HG02884 (cell line): ENCODE data around the gene LARP1.
"Not testable (repeated sequence)": the region's sequence is repeated elsewhere in the genome, so short reads cannot be mapped to it uniquely, and the experiment has no call there.

Experiments
- ATAC-seq: cut with Tn5 transposase; IDR thresholded peaks from one replicate; pipeline ENCODE4 v1.9.1; 2021; ENCODE audit warnings: mild to moderate bottlenecking, moderate library complexity; ENCODE audit not compliant: unreplicated experiment

The LARP1 gene

GRCh38 chr5:154734370-154735248 is 20.6 kb upstream of the LARP1 start:
- ATAC-seq, result no peak

- ATAC-seq, result not testable (repeated sequence)
These were observed 19.8 kb upstream of the LARP1 start for GRCh38 chr5:154735362-154735761.

DNA sequence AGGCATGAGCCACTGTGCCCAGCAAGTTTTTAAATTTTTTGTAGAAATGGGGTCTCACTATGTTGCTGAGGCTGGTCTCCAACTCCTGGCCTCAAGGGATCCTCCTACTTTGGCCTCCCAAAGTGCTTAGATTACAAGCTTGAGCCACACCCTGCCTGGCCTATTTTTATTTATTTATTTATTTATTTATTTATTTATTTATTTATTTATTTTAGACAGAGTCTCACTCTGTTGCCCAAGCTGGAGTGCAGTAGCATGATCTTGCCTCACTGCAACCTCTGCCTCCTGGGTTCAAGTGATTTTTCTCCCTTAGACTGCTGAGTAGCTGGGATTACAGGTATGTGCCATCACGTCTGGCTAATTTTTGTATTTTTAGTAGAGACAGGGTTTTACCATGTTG is 18.8 kb upstream of the LARP1 start:
- ATAC-seq, result not testable (repeated sequence)

DNA sequence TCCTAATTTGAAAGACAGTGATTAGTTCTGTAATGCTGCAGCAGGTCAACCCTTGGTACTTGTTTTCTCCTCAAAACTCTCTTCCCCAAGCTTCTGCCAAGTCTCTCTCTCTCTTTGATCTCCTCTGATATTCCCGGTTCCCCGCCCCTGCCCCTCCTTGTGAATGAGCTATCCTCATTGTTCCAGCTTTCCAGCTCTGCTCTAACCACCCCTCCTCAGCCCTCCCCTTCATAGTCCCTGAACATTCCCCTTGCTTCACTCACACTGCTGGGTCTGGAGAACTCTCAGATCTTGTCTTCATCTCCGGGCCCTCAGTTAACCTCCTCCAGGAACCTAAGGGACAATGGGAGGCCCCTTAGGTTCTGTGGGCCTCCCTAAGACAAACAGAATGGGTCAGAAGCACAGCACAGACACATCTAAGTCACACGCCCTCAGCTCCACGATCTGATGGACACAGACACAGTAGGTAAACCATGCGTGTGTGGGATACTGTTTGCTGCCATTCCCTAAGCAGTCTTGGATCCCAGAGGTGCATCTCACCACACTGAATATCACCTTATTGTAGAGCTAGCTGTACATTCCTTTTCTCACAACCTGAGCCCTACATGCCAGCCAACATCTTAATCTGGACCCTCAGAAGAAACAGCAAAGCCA is 17.4 kb upstream of the LARP1 start:
- ATAC-seq, result no peak

- ATAC-seq, result no peak
These were observed 14.7 kb upstream of the LARP1 start for GRCh38 chr5:154740483-154740882.

DNA sequence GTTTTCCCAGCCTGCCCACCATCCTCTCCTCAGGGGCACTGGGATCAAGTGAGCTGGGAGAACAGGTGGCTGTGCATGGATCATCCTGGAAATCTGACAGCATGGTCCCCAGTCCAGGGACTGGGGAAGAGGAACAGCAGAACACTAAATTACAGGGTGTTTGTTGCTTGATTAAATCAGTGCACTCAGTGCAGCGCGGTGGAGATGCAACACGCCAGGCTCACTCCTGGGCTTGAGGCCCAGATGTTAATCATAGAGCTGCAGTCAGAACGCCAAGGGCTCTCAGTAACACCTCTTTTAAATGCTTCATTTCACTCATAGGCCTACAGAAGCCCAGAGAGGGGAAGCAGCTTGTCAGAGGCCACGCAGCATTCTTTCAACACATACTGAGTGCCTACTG is 14.2 kb upstream of the LARP1 start:
- ATAC-seq, result no peak

DNA sequence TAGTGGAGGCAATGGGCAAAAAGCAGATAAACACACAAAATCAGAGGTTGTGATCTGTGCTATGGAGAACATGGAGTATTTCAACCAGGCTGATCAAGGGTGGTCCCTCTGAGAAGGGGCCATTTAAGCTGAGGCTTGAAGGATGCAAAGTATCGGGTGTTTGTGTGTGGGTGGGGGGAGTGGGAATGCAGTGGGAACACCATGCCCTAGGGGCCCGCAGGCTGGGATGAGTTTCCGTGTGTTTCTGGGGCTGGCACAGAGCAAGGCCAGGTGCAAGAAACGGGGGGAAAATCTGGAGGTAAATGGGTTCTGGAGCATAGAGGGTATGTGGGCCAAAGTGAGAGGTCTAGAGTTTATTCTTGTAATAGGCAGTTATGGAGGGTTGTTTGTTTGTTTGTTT is 13.8 kb upstream of the LARP1 start:
- ATAC-seq, result no peak

GRCh38 chr5:154743812-154744211 is 11.4 kb upstream of the LARP1 start:
- ATAC-seq, result no peak

DNA sequence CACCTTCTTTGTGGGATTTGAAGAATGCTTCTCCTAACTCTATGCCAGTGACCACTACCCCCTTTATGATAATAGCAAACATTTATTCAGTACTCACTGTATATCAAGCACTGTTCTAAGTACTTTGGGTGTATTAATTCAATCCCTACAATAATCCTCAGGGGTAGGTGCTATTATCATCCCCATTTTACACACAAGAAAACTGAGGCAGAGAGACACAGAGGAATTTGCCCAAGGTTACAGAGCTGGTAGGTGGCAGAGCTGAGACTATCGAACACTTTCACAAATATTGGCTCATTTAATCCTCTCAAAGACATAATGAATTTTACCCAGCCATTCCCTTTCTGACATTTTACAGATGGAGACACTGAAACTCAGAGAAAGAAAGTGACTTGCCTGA is 9.8 kb upstream of the LARP1 start:
- ATAC-seq, result no peak

- ATAC-seq, result no peak
These were observed 5.7 kb upstream of the LARP1 start for GRCh38 chr5:154749491-154749890.

GRCh38 chr5:154750641-154751040 is 4.5 kb upstream of the LARP1 start:
- not testable (repeated sequence) for ATAC-seq

DNA sequence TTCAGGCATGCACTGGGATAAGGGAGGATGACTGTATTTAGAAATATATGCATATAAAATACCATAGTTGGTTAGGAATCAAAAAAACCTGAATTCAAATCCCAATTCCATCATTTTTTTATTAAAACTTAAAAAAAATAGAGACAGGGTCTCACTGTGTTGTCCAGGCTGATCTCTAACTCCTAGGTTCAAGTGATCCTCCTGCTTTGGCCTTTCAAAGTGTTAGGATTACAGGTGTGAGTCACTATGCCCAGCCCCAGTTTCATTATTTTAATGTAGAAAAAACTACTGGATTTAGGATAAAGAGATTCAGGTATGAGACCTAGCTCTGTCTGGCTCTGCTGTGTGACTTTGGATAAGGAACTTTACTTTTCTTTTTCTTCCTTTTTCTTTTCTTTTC is 3.3 kb upstream of the LARP1 start:
- no peak for ATAC-seq

- no peak for ATAC-seq
These were observed 1.4 kb upstream of the LARP1 start for GRCh38 chr5:154753792-154754191.

DNA sequence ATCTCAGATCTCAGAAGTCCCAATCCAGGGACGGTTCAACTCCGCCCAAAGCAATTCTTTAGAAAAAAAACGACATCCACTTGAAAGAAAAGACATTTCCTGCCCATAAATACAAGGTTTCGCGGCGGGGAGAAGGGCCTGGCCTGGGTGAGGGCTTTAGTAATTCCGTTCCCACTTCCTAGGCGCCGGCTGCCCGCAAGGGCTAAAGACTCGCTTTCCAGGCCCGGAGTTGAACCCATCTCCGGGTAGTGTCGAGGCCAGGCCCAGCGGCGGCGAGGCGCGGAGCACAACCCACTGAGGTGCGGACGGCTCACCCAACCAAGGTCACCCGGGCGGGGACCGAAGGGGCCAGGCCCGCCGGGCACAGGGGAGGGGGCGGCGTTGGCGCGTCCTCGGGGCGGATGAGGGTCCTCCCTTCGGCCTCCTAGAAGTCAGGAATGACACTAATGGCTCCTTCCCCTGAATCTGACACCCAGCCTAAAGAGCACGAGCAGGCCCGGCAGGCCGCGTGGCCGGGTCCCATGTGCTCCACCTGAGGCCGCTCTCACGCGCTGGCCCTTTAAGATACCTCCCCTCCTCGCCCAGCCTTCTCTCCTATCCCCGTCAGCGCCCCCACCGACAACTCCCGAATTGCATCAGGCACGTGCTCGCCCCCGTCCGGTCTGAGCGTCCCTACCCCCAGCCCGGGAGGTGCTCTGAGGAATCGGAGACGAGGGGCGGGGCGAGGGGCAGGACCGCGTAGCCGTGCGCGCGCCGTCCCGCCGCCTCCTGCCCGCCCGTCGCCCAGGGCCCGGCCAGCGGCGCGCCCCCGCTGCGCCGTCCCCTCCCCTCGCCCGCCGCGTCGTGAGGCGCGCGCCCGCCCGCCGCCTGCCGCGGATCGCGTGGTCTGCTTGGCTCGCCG is 467 bp upstream of the LARP1 start:
- peak; percentile 86 for ATAC-seq

- no peak for ATAC-seq
These were observed 1.1 kb downstream of the LARP1 start for GRCh38 chr5:154756009-154756867.

- no peak for ATAC-seq
These were observed 2.0 kb downstream of the LARP1 start for GRCh38 chr5:154756868-154757813.

DNA sequence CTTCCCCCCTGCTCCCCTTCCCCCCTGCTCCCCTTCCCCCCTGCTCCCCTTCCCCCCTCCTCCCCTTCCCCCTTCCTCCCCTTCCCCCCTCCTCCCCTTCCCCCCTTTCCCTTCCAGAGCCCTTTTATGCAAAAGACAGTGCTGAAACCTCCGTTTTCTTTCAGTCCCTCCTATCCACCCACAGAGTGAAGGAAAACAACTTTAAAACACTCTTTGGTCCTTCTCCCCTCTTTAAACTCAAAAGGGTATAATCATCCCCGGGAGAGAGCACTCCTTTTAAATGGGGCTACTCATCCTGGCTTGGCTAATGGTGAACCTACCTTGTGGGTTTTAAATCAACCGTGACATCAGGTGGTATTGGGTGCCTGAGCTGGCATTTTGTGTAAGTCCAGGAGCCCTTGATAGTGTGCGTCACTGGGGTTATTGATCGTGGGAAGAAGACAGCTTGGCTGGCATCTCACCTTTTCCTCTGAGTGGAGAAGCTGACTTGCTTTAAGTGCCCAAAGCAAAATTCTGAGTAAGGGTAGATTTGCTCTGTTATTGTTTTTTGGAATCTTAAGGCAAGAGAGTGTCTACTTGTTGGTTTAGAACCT is 2.7 kb downstream of the LARP1 start:
- no peak for ATAC-seq

DNA sequence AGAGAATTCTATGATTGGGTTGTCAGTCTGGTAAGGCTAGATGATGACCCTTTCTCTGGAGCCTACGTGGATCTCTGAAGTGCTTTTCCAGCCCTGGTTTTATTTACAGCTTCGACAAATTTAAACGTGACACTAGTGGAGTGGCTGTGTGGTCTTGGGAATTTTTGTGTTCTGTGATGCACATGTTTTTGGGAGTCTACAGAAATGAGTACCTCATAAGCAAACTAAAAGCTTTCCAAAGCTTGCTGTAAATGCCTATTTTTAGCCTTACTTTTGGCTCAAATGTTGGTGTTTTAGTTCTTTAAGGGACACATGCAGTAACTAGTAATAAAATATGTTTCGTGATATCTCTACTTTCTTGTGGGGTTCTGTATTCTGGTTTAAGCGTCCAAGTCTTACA is 3.3 kb downstream of the LARP1 start:
- ATAC-seq, result no peak

DNA sequence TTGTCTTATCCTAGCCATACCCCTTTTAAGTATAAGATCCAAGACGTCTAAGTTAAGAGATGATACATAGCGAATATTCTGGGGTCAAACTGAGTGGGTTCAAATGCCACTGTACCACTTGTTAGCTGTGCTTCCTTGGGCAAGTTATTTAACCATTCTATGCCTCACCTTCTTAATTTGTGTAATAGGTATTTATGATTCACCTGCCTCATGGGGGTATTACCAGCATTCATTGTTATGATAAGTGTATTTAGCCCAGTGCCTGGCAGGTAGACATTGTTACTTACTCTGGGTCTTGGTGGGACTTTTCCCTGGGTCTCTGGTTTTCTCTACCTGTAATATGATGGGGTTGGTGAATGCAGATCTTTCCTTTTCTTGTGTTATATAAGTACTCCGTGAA is 3.8 kb downstream of the LARP1 start:
- no peak for ATAC-seq
